GM21515 (cell line): ENCODE data around the gene INF2.
"Not testable (repeated sequence)": the region's sequence is repeated elsewhere in the genome, so short reads cannot be mapped to it uniquely, and the experiment has no call there.

ENCODE experiments used
- ATAC-seq: cut with Tn5 transposase; IDR thresholded peaks from one replicate; pipeline ENCODE4 v1.9.1; 2021; ENCODE audit not compliant: unreplicated experiment

INF2 gene

DNA sequence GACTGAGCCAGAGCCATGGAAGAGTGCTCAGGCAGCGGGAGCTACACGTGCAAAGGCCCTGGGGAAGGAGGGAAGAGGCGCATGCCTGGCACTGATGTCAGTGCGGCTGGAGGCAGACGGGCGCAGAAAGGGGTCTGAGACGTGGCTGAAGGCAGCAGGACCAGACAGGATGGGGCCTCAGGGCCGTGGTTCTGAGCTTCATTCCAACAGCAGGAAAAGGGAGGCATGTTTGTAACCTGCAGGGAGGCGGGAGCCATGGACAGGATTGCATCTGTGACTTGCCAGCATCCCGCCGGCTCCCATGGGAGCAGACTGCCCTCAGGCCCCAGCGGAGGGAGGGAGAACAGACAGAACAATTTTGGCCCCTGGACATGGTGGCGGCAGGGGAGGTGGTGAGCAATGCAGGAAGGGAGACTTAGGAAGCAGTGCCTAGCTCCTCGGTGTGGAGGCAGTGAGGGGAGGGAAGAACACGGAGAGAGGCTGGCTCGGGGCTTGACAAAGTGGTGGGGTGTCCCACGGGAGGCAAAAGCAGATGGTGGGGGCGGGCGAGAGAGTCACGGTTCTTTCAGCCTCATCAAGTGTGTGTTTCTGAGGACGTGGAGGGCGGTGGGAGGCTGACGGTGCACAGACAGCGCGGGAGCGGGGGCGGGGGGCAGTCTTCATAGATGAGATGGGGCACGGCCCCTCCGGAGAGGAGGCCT lies 33.3 kb upstream of the INF2 start:
- ATAC-seq, result no peak

DNA sequence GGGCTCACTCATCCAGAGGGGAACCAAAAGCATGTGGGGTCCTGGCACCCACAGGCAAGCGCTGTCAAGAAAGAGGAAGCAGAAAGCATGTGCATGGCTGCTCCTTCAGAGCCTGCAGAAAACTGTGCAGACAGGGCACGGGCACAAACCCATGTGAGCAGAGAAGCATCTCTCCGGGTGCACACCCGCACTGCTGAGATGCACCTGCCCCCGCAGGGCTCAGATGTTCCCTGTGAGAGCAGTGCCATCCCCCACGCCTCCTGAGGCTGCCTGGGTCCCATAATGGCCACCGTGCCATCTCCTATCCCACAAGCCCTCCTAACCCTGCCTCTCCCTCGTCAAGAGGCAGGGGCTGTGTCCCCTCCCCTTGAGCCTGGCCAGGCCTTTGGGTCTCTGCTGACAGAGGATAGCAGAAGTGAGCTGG lies 32.3 kb upstream of the INF2 start:
- ATAC-seq, result no peak

DNA sequence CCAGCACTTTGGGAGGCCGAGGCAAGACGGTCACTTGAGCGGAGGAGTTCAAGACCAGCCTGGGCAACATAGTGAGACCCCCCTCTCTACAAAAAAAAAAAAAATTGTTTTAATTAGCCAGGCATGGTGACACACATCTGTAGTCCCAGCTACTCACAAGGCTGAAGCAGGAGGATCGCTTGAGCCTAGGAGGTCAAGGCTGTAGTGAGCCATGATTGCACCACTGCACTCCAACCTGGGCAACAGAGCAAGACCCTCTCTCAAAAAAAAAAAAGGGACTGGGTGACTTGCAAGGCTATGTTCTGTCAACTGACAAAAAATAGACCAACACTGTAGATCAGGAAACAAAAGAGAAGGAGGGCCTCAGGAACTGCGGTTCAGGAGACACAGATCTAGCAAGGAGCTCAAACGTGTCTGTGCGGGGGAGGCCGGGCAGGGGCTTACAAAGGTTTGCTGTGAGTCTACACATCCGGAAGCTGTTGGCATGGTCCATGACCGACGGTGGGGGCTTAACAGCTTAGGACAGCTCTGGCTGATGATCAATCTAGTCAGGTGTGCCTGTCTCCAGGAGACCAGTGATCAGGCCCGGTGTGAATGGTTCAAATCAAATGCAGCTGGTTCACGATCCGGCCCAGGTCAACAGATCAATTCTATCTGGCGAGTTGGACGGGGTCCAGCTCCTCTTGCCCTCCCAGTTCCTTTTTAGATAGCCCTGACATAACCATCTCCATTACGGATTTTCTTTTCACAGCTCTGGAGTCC lies 31.7 kb upstream of the INF2 start:
- ATAC-seq, result no peak

- ATAC-seq, result no peak
Observed at GRCh38 chr14:104658325-104658712, 31.1 kb upstream of the INF2 start.

DNA sequence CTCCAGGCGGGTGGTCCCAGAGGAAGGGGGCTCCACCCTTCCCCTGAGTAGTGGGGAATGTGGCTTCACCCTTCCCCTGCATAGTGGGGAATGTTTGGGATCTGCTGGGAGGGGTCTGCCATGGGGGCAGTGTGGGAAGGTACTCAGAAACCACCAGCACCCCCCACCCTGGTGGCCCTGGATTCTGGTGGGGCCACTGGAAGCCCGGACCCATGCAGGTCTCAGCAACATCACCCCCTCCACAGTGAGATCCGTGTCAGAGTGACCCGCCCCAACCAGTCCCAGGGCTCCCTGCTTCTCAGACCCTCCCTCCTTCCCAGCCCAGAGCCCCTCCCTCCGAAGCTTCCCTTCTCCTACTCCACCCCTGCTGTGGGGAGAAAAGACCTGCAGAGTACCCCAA lies 30.3 kb upstream of the INF2 start:
- no peak for ATAC-seq

DNA sequence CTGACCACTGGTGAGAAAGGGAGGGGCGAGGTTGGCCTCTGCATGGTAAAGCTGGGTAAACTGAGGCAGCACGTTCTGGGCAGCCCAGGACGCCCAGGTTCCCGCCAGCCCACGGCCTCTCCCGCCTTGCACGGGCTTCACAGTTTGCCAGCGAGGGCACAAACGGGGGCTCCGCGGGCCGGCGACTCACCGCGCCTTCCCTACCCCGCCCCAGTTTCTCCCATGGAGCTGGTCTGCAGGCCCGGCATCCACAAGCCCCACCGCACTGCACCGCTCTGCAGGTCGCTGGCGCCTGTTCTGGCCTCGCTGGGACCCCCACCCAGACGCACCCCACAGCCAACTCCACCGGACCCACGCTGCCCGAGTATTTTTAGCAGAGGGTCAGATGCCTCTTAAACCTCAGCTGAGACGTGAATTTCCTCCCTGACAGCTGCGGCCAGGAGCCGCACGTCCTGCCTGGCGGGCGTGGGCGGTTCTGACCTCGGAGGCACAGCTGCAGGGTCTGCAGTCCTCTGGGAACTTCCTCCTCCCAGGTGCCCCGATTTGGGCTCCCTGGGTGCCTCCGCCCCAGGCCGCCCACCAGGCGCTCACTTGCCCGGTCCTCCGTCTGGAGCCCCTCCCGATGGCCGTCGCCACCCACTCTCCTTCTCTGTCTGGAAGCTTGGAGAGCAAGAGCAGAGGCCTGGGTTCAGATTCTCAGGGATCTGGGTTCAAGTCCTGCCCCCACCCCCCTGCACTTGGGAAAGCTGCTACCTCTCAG lies 29.5 kb upstream of the INF2 start:
- no peak for ATAC-seq

DNA sequence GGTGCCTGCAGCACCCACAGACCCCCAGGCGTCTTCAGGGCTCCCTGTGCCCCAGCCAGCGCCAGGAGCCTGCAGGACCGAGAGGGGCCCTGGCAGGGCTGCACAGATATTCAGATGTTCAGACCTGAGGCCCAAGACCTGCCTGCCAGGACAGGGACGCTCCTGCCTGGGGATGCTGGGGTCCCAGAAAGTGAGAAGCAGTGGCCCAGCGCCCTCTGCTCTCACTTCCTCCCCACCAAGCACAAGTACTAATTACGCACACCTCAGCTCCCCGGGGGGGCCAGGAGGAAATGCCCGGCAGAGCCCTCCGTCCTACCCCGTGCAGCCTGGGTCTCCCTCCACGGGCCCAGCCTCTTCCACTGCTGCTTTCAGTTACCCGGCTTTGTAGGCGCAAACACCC lies 28.8 kb upstream of the INF2 start:
- peak; percentile 46 for ATAC-seq

- ATAC-seq, result no peak
Observed at GRCh38 chr14:104661086-104661485, 28.3 kb upstream of the INF2 start.

- ATAC-seq, result not testable (repeated sequence)
Observed at GRCh38 chr14:104661528-104662157, 27.8 kb upstream of the INF2 start.

GRCh38 chr14:104662472-104662871 lies 26.9 kb upstream of the INF2 start:
- not testable (repeated sequence) for ATAC-seq

- no peak for ATAC-seq
Observed at GRCh38 chr14:104664107-104664506, 25.3 kb upstream of the INF2 start.

- ATAC-seq, result no peak
Observed at GRCh38 chr14:104664588-104664987, 24.8 kb upstream of the INF2 start.

DNA sequence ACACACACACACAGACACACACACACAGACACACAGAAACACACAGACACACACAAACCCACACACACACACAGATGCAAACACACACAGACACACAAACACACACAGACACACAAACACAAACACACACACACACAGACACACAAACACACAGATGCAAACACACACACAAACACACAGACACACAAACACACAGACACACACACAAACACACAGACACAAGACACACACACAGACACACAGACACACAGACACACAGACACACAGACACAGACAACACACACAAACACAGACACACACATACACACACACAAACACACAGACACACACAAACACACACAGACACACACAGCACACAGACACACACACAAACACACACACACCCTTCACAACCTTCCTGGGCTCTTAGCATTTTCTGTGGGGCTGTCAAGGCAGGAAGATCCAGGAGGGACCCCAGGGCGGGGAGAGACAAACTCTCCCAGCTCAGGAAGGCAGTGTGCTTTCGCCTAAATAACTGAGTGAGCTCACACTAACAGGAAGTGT lies 24.2 kb upstream of the INF2 start:
- ATAC-seq, result no peak

GRCh38 chr14:104665657-104666522 lies 23.5 kb upstream of the INF2 start:
- ATAC-seq, result no peak

DNA sequence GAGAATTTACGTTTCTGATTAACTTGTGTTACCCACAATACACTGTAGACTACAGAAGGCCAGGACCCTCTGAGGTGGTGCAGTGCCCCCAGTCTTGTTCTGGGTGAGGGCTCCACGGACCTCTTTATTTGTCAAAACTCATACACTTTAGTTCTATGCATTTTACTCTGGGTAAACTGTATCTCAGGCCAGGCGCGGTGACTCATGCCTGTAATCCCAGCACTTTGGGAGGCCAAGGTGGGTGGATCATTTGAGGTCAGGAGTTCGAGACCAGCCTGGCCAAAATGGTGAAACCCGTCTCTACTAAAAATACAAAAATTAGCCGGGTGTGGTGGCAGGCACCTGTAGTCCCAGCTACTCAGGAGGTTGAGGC lies 22.9 kb upstream of the INF2 start:
- not testable (repeated sequence) for ATAC-seq

- no peak for ATAC-seq
Observed at GRCh38 chr14:104666981-104667380, 22.4 kb upstream of the INF2 start.

DNA sequence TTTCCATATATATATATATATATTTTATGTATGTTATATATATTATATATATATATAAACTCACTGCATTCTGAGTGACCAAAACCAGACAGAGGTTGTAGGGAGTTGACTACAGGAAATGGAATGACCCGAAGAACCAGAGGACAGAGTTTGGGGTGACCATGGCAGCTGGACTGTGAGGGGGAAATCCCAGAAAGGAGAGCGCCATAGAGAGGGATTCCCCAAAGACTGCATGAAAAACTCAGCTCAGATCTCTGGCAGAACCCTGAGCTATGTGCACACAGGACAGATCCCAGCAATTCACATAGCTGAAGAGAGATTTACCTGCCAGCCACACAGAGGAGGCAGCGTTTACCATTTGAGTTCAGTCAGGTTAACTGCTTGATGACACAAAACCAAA lies 19.7 kb upstream of the INF2 start:
- ATAC-seq, result no peak

GRCh38 chr14:104671330-104671977 lies 18.0 kb upstream of the INF2 start:
- ATAC-seq, result not testable (repeated sequence)

DNA sequence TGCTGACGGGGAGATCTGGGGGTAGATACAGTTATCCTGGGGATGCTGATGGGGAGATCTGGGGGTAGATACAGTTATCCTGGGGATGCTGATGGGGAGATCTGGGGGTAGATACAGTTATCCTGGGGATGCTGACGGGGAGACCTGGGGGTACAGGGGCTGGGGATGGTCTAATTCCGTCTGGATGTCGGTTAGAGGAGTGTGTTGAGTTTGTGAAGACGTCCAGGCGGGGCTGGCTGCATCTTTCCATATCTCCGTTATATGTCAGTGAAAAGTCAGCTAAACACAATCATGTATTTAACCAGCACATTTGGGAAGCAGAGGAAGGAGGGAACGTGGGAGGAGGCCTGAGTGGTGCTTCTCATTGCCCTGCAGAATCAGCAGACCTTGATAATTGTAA lies 17.3 kb upstream of the INF2 start:
- not testable (repeated sequence) for ATAC-seq

- ATAC-seq, result no peak
Observed at GRCh38 chr14:104673481-104673880, 15.9 kb upstream of the INF2 start.
